Mesenteric fat pad (tissue), 1 donor: ENCODE measurements around the gene EIF2B1. TPM values are rescaled to one million over a fixed set of nuclear protein-coding genes. Genes with fewer than 3 reads are reported as not detected.
"Not testable (repeated sequence)": the region's sequence is repeated elsewhere in the genome, so short reads cannot be mapped to it uniquely, and the experiment has no call there.

ENCODE experiments used
- DNase-seq: peaks from one replicate; pipeline ENCODE4 v3.0.0-alpha.2; 2020; ENCODE audit warnings: low spot score
- total RNA-seq: library from RNA; stranded (reverse); fragmentation: NEBNext Ultra II Directional; extraction: Animal tissue kit (Norgen Biotek cat#: 25700); gene quantifications from one replicate; pipeline ENCODE4 v1.2.1, GENCODE V29; 2021
- donor health status: DM: yes; HTN: yes; CAD: no.

The EIF2B1 gene
- total RNA-seq, 1 donor from 2014 or later, result 45.6 TPM

DNA sequence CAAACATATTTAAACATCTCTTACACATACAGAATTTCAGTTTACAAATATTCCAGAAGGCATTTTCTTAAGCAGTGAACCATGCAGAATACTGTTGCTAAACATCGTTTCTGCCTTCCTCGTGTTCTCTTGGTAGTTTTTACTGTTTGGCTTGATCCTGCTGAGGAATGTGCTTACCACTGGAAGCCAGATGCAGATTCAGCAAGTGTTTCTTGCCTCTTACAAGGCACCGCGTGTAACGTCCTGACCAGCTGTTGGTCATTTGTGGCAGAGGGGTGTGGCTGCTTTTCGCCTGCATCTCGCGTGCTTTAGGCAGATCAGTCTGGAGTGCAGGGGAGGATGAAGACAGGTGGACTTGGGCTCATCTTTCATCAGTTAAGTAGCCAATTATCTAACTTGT lies 12.4 kb downstream of the EIF2B1 start:
- DNase-seq, result no peak

DNA sequence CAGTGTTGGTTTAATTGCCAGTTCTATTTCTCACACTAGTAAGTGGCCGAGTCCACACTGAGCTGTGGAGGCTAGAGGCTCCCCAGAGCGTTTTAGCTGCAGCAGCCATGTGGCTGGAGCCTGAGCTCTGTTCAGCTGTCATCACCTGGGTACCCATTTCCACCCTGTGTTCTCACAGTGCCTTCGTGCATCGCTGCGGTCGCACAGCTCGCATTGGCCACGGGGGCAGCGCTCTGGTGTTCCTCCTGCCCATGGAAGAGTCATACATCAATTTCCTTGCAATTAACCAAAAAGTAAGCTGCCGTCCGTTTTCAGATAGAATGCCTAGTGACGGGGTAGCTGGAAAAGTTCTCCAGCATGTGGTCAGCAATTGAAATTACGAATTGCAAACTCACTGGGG lies 15.9 kb downstream of the EIF2B1 start:
- DNase-seq, result no peak

DNA sequence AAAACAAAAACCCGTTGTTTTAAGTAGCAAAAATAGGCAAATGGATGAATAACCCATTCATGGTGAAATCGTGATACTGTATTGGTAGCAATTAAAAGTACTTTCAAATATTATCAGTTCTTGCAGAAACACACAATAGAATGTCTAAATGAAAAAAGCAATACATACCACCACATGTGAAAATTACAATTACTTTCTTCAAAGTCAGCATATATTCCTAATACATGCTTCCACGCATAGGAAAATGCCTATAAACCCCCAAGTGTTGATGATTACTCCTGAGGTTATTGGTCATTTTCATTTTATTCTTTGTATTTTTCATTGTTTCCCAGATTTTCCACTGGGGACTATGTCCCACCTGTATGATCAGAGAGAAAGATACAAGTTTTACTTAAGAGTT lies 16.3 kb downstream of the EIF2B1 start:
- no peak for DNase-seq

DNA sequence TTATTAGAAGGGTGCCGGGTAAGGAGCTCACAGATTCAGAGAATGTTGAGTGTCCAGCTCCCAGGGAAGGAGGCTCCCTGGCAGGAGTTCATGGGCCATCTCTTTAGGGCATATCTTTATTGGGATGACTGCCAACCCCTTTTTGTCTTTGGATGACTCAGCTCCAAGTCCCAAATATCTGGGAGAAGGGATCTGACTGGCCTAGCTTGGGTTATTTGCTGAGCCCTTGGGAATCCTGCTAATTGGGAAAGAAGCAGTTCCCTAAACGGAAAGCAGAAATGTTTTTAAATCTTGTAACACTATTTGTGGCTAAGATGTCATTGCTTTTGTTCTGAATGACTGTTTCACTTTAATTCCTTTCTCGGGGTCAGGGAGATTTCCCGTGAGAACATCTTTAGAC lies 19.0 kb downstream of the EIF2B1 start:
- no peak for DNase-seq

DNA sequence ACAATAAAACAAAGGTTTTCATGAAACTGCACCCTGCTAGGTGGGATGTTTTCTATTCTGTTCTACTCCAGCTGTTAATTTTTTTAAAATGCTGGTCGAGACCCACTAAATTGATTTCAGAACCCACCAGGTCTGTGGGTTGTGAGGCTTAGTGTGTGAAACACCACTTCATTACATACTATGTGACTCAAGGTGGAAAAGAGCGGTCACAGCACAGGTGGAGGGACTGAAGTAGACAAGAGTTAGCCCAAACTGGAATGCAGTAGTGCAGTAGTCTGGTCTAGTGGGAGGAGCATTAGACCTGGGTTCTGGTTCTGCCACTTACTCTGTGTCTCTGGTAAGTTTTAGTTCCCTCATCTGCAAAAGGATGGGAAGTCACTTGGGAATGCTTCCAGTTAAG lies 19.4 kb downstream of the EIF2B1 start:
- DNase-seq, result no peak

DNA sequence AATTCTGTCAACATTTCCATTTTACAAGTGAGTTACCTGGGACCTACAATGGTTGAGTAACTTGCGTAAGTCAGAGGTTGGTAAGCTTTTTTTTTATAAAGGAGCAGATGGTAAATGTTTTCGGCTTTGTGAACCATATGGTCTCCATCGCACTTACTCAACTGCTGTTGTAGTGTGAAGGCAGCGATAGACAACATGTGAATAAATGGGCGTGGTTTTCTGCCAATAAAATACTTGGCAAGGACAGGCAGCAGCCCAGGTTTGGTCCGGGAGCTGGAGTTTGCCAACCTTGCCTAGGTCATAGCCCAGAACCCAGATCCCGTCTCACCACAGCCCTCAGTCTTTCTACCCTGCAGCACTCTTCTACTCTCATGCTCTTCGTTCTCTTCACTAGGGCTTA lies 25.3 kb downstream of the EIF2B1 start:
- no peak for DNase-seq

DNA sequence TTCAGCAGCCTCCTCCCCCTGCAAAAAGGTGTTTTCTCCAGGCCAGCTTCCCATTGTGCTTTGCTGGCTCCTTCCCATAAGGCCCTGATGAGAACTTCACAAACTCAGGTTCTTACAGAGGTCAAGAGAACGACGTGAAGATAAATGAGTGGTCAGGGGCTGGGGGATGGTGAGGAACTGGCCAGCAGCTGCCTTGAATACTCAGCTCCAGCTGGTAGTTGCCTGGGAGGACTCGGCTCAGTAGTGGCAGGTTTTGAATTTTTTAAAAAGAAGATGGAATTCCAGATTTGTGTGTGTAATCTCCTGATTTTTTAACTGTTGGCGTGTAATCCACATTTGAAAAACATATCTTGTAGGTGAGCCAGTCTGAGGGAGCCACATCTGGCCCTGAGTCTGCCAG lies 25.7 kb downstream of the EIF2B1 start:
- DNase-seq, result no peak

DNA sequence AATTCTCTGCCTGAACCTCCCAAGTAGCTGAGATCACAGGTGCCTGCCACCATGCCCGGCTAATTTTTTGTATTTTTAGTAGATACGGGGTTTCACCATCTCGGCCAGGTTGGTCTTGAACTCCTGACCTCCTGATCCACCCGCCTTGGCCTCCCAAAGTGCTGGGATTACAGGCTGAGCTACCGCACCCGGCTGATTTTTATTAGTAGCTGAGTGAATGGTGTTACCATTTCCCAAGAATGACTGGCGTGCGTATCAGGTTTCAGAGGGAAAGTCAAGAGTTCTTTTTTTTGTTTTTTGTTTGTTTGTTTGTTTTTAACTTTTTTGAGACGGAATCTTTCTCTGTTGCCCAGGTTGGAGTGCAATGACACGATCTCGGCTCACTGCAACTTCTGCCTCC lies 30.0 kb downstream of the EIF2B1 start:
- DNase-seq, result not testable (repeated sequence)

DNA sequence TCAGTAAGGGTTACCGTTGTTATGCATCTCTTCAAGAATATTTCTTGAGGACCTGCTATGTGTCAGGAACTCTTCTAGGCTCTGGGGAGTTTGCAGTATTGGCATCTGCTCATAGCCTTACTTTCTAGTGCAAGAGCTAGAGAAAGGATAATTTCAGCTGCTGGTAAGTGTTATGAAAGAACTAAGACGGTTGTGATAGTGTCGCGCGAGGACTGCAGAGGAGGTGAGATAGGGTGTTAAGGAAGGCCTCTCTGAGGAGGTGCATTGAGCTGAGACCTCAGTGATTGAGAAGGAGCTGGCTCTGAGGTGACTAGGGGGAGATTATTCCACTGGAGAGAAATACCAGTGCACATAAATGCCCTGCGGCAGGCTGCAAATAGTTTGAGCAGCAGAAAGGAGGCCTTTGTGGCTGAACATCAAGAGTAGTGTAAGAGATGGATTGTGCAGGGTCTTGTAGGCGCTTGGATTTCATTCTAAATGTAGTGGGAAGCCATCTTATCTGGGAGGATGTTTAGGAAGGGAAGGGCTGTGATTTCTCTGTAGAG lies 30.8 kb downstream of the EIF2B1 start:
- no peak for DNase-seq

DNA sequence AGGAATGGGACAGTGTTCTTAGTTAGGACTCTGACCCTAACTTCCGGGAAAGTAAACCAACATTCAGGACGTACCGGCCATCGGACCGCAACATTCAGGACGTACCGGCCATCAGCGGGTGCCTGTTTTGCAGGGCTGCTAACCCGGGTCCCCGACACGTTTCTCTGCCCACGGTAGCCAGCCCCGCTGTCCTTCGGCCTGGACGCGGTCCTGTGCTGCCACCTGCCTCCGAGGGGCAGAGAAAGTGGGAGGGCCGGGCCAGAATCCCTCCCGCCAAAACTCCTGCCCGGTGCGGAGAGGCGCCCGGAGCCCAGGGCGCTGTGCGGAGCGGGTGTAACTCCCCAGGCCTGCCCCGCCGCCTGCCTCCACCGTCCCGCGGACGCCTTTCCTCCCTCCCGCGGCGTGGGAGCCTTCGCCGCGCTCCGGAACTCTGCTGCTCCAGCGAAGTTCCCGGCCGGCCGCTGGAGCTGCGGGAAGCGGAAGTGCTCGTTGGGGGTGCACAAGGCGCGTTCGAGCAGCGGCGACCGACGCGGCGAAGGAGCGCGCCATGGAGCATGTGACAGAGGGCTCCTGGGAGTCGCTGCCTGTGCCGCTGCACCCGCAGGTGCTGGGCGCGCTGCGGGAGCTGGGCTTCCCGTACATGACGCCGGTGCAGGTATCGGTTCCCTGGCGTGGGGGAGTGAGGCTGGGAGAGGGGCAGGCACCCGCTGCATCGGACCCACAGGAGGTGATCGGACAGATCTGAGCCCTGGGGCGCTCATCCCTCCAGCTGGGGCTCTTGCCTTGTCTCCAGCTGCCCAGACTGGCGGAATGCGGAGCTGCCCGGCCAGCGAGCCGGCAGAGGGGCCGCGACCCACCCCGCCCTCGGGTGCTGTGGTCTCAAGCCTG lies 31.6 kb downstream of the EIF2B1 start, which contains the start of gene DDX55:
TSS of gene DDX55 (plus strand) at position 498 of the 888 bp plus-strand sequence. CDS start at position 548, 50 bp downstream.
- peak; percentile 96 for DNase-seq

DNA sequence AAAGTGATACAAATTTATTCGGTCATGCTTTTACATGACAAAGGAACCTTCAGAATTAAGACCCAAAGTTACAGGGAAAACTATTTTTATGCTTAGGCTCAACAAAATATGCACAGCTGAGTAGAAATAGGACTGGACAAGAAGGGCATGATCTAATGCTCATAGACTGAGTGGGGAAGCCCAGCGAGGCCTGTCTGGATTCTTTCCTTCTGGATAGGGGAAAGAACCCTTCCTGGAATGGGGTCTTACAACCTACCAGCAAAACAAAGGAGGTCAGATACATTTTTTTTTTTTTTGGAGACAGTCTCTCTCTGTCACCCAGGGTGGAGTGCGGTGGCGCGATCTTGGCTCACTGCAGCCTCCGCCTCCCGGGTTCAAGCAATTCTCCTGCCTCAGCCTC lies 33.8 kb downstream of the EIF2B1 start:
- no peak for DNase-seq

DNA sequence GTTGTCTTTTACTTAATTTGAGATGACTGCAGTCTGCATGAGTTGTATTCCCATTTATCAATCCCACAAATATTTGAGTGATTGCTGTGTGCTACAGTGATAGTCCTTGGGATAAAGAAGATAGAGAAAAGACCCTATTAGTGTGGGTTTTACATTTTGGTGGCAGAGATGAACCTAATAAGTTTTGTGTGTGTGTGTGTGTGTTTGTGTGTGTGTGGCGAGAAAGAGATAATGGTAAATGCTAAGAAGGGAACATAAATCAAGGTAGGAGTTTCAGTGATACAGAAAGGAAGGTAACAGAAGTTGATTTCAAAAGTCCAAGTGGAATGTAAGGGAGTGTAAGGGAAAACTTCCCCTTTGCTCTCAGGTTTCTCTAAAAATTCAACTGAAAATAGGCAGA lies 34.2 kb downstream of the EIF2B1 start:
- no peak for DNase-seq

DNA sequence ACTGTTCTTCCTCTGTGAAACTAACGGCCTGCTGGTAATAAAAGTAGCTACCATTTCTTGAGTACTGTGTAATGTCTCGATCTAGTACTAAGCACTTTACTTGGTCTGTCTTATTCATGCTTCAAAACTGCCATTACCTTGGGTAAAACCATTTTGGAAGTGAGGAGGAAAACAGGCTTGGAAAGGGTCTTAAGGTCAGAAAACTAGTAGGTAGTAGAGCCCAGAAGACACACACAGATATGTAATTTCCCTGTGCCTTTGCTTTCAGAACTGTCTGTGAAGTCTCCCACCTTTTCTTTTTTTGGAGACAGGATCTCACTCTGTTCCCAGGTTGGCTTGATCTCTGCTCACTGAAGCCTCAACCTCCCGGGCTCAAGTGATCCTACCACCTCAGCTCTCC lies 35.0 kb downstream of the EIF2B1 start:
- no peak for DNase-seq

DNA sequence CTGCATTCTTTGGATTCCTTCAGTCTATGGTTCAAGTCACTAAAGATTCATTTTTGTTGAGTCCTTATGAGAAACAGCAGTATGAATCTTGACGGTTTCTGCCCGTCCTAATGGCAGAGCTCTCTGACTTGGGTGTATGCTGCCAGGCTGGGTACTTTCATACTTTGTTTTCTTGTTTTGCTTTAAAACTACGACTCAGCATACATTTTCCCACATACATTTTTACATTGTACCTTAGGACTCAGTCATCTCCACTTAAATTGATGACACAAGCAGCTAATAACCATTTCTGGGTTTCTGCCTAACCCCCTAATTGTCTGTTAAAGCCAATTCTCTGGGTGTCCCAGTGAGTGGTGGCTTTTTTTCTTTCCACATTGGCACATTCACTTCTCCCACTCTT lies 36.4 kb downstream of the EIF2B1 start:
- no peak for DNase-seq

DNA sequence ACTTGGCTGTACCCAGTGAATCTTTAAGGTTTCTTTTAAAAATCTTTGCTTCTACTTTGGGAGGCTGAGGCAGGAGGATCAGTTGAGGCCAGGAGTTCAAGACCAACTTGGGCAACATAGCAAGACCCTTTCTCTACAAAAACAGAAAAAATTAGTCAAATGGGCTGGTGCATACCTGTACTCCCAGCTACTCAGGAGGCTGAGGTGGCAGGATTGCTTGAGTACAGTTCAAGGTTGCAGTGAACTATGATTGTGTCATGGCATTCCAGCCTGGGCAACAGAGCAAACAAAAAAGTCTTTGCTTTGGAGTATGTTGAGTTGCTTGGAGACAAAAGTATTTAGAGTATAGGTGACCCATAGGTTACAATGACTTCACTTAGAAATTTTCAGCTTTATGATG lies 37.8 kb downstream of the EIF2B1 start:
- DNase-seq, result no peak

DNA sequence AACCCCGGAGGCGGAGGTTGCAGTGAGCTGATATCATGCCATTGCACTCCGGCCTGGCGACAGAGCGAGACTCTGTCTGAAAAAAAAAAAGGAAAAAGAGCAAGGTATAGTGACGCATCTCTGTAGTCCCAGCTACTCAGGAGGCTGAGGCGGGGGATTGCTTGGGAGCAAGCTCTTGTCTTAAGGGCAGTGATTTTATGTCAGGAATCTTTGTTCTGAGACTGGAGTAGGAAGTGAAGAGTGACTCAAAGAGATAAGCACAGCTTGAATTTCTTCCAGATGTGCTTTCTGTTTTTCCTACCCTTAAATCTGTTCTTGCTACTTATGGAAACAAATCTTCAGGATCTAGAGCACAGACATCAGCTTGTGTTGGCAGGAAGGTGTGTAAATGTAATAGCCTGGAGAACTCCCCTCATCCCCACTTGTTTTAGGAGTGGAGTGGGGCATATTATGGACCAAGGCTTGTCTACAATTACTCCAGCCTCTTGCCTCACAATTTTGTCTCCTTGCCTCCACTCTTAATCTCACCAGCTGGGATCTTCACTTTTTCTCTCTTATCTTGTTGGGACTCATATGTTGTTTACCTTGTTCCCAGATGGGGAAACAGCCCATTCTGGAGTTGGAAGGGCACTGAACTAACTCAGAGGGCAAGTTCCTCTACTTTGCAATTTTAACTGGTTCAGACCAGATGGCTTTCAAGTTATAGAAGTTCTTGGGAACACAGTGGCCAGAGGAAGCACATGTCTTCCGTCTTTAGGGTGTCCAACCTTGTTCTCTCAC lies 41.6 kb downstream of the EIF2B1 start:
- no peak for DNase-seq

DNA sequence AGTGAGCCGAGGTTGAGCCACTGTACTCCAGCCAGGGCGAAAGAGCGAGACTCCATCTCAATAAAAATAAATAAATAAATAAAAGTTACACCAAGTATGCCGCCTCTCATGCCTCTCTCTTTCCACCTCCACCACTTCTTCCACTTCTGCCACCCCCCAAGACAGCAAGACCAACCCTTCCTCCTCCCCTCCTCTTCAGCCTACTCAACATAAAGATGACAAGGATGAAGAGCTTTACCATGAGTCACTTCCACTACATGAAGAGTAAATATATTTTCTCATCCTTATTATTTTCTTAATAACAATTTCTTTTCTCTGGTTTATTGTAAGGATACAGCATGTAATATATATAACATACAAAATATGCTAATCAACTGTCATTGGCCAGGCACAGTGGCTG lies 52.7 kb downstream of the EIF2B1 start:
- no peak for DNase-seq

DNA sequence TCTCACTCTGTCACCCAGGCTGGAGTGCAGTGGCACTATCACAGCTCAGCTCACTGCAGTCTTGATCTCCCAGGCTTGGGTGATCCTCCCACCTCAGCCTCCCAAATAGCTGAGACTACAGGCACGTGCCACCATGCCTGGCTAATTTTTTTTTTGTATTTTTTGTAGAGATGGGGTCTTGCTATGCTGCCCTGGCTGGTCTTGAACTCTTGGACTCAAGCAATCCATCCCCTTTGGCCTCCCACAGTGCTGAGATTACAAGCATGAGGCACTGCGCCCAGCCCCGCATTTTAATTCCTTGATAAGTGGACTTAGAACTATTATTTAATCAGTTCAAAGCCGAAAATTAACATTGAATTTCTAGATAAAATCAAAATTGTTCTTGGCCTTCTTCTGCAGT lies 54.7 kb downstream of the EIF2B1 start:
- not testable (repeated sequence) for DNase-seq

DNA sequence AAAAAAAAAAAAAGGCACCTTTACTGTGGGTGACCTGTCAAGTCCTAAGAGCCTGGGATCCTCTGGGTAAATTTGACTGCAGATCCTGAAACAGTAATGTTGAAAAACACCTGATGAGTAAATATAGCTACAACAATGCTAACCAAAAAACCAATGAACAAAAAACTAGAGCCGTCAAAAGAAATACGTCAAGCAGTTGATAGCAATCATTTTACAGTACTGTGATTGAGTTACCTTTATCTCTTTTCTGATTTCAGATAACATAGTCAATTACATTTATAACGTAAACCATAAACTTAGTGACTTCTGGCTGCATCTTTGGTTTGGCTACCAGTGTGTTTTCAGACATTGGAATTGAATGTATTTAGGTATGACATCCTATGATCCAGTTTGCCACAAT lies 55.2 kb downstream of the EIF2B1 start:
- DNase-seq, result no peak

DNA sequence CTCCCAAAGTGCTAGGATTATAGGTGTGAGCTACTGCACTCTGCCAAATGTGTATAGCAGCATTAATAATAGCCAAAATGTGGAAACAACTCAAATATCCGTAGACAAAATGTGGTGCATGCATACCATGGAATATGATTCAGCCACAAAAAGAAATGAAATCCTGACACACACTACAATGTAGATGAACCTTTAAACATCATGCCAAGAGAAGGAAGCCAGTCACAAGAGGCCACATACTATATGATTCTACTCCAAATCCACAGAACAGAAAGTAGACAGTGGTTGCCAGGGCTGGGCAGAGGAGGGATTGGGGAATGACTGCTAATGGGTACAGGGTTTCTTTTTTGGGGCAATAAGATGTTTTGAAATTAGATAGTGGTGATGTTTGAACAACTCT lies 56.9 kb downstream of the EIF2B1 start:
- DNase-seq, result no peak

DNA sequence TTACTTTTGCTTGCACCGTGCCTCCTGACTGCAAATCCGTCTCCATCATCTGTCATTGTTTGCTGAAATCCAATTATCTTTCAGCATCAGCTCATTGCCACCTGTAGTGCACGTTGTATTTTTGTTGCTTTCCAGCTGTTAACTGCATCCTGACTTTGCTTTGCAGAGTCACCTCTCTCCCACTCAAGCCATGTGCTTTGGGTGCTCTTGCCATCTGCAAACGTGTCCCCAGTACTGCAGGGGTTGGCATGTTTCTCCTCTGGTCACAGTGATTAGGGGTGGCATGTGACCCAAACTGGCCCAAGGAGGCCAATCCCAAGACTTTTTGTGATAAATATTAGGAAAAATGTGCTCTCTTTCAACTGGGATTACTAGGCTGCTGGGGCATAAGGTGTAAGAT lies 59.6 kb downstream of the EIF2B1 start:
- DNase-seq, result no peak

DNA sequence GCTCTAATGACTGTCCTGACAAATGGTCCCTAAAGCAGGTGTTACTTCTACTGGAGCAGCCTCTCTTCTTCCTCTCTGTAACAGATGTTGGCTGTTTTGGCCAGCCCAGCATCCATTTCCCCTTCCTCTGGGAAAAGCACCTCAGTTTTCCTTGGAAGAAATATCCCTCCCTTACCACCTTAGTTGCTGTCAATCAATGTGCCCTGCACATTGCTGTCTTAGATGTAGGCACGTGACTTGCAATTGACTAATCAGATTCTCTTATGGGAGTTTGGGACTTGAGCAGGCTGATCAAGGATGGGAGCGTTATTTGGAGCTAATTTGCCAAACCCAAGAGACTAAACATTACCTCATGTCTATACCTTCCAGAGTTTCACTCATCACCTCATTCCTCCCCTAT lies 61.1 kb downstream of the EIF2B1 start:
- DNase-seq, result no peak
